Endothelial cell of umbilical vein (primary cell): Measurements from ENCODE around the gene BNIPL. TPM values are rescaled to one million over a fixed set of nuclear protein-coding genes. Genes with fewer than 3 reads are reported as not detected.
A peak's percentile ranks its signal among the peaks of the same experiment; 100 is the strongest.

Source experiments
- Bru-seq: library from RNA; stranded (reverse); fragments of 400-500 nt; gene quantifications from one replicate; lab custom pipeline; 2021; lab: Mats Ljungman, UMichigan
- BruChase-seq, 2 experiments: library from RNA; stranded (reverse); fragments of 400-500 nt; gene quantifications; one replicate each; lab custom pipeline; 2021; lab: Mats Ljungman, UMichigan
- BruUV-seq: library from RNA; stranded (reverse); fragments of 400-500 nt; replicated peaks from 2 replicates; lab custom pipeline; 2021; lab: Mats Ljungman, UMichigan
- CTCF ChIA-PET: fragments of 300-600, 350-600 bp; sonication (Branson Sonifier 250); formaldehyde crosslinking; loops from one replicate; lab custom pipeline; 2021; ENCODE audit warnings: antibody characterized with exemption, inconsistent platforms; lab: Charles Lee
- POLR2A ChIA-PET: fragments of 300-600, 350-600 bp; sonication (Branson Sonifier 250); formaldehyde crosslinking; loops from one replicate; lab custom pipeline; 2021; ENCODE audit warnings: antibody characterized with exemption, inconsistent platforms; lab: Charles Lee
- DNase-seq: peaks from one replicate; pipeline ENCODE4 v3.0.0-alpha.2; 2011; ENCODE audit warnings: low read depth, low spot score
- FAIRE-seq: peaks from 2 replicates; lab custom pipeline; 2011; peaks lifted over from hg19 to GRCh38; lab: Jason Lieb, UNC
- H2AFZ ChIP-seq: 2 replicates; pipeline ENCODE4 v1.6.0; 2012; ENCODE audit warnings: low read depth, low read length, control low read depth, inconsistent platforms
- H3K27ac ChIP-seq: 2 replicates; pipeline ENCODE4 v1.5.1; 2011; ENCODE audit warnings: low read depth, mild to moderate bottlenecking, control low read depth, low read length, moderate library complexity; ENCODE audit not compliant: insufficient read depth
- H3K27me3 ChIP-seq, 2 experiments: 2 replicates each; pipeline versions ENCODE4 v1.6.0 to v1.6.1; 2011; ENCODE audit warnings: low read length in 2 of 2, mixed read lengths in 1 of 2; ENCODE audit not compliant: control insufficient read depth in 2 of 2, insufficient read depth in 2 of 2
- H3K36me3 ChIP-seq, 2 experiments: 2 replicates in 1 of 2; 3 replicates in 1 of 2; pipeline ENCODE4 v1.5.1; 2011; ENCODE audit warnings: low read length in 2 of 2, mild to moderate bottlenecking in 1 of 2, moderate library complexity in 1 of 2; ENCODE audit not compliant: control insufficient read depth in 2 of 2, insufficient read depth in 2 of 2; ENCODE audit errors: extremely low read depth in 1 of 2
- H3K4me1 ChIP-seq: 3 replicates; pipeline ENCODE4 v1.5.1; 2011; ENCODE audit warnings: mild to moderate bottlenecking, low read length; ENCODE audit not compliant: control insufficient read depth, insufficient read depth; ENCODE audit errors: extremely low read depth
- H3K4me2 ChIP-seq: 2 replicates; pipeline ENCODE4 v1.6.1; 2011; ENCODE audit warnings: low read length, control low read depth, mixed read lengths; ENCODE audit not compliant: insufficient read depth
- H3K4me3 ChIP-seq, 3 experiments: fragments of 200-600 bp in 1 of 3; sonication (generic), shearing (Covaris generic) in 1 of 3; replicated peaks in 1 of 3; 2 replicates each; pipeline ENCODE4 v1.5.1; 2011 to 2016; ENCODE audit warnings: control low read depth in 3 of 3, low read length in 3 of 3, mild to moderate bottlenecking in 2 of 3, inconsistent platforms in 1 of 3, low read depth in 1 of 3, moderate library complexity in 1 of 3; ENCODE audit not compliant: insufficient read depth in 1 of 3
- H3K79me2 ChIP-seq: 2 replicates; pipeline ENCODE4 v1.6.0; 2012; ENCODE audit warnings: low read length, inconsistent platforms; ENCODE audit not compliant: control insufficient read depth, insufficient read depth
- H3K9ac ChIP-seq: replicated peaks from 2 replicates; pipeline ENCODE3; 2011; ENCODE audit warnings: low read length, control low read depth; ENCODE audit not compliant: insufficient read depth; ENCODE audit errors: extremely low read depth
- H3K9me1 ChIP-seq: replicated peaks from 3 replicates; pipeline ENCODE4 v1.6.0; 2011; ENCODE audit warnings: mild to moderate bottlenecking, low read length; ENCODE audit not compliant: control insufficient read depth, insufficient read depth; ENCODE audit errors: extremely low read depth
- H3K9me3 ChIP-seq: replicated peaks from 2 replicates; pipeline ENCODE4 v1.5.1; 2012; ENCODE audit warnings: low read length, inconsistent platforms; ENCODE audit not compliant: control insufficient read depth, insufficient read depth
- H4K20me1 ChIP-seq: replicated peaks from 2 replicates; pipeline ENCODE3; 2011; ENCODE audit warnings: mild to moderate bottlenecking, low read length; ENCODE audit not compliant: control insufficient read depth, insufficient read depth; ENCODE audit errors: extremely low read depth
- CTCF ChIP-seq, 2 donors: IDR thresholded peaks; 1 replicate in 1 of 2; 2 replicates in 1 of 2; pipeline ENCODE4 v1.5.1; 2011; ENCODE audit warnings: low read length in 2 of 2, mild to moderate bottlenecking in 2 of 2, moderate library complexity in 2 of 2, control low read depth in 1 of 2, inconsistent platforms in 1 of 2, low read depth in 1 of 2; ENCODE audit not compliant: insufficient read depth in 1 of 2; ENCODE audit errors: extremely low read depth in 1 of 2
- EZH2 ChIP-seq: IDR thresholded peaks from 2 replicates; pipeline ENCODE4 v1.6.1; 2012; ENCODE audit warnings: borderline replicate concordance, low read depth, mild to moderate bottlenecking, moderate library complexity, low read length, inconsistent platforms; ENCODE audit not compliant: severe bottlenecking
- FOS ChIP-seq: IDR thresholded peaks from 2 replicates; pipeline ENCODE4 v1.6.1; 2011; ENCODE audit warnings: mild to moderate bottlenecking, low read length, moderate library complexity, borderline replicate concordance; ENCODE audit not compliant: insufficient read depth
- GATA2 ChIP-seq: IDR thresholded peaks from 2 replicates; pipeline ENCODE4 v1.7.0; 2011; ENCODE audit warnings: low read depth, mild to moderate bottlenecking, moderate library complexity, mixed read lengths, low read length; ENCODE audit not compliant: insufficient read length, insufficient read depth
- JUN ChIP-seq: IDR thresholded peaks from 2 replicates; pipeline ENCODE4 v1.6.1; 2011; ENCODE audit warnings: borderline replicate concordance, low read depth; ENCODE audit not compliant: insufficient read length, insufficient read depth
- MAX ChIP-seq: IDR thresholded peaks from 2 replicates; pipeline ENCODE4 v1.6.1; 2011; ENCODE audit not compliant: insufficient read depth, insufficient read length
- MYC ChIP-seq: IDR thresholded peaks from one replicate; pipeline ENCODE4 v1.6.1; 2011; ENCODE audit warnings: mild to moderate bottlenecking, low read depth, low read length
- POLR2A ChIP-seq: IDR thresholded peaks from 2 replicates; pipeline ENCODE4 v1.6.1; 2012; ENCODE audit warnings: low read depth, mild to moderate bottlenecking, control low read depth, low read length
- POLR2AphosphoS5 ChIP-seq: IDR thresholded peaks from 2 replicates; pipeline ENCODE4 v1.6.1; 2012; ENCODE audit warnings: low read depth, mild to moderate bottlenecking, control low read depth, low read length, moderate library complexity; ENCODE audit not compliant: insufficient read depth
- dilution Hi-C: fragments of 300-500 bp; cut with MboI; formaldehyde crosslinking; loops from one replicate; pipeline ENCODE4 v1.15.0; 2019; ENCODE audit warnings: low sequenced_read_pairs; ENCODE audit not compliant: extremely low pct_ligation_motif_present
- intact Hi-C: fragments of 100-400 bp; cut with micrococcal nuclease; formaldehyde crosslinking; loops from one replicate; pipeline ENCODE4 v1.10.0; 2022
- long read RNA-seq: library from polyadenylated mRNA; stranded (forward); transcript quantifications from one replicate; pipeline ENCODE4 v2.0.0, GENCODE V29; 2021
- polyA minus RNA-seq, 3 experiments: library from RNA; depleted of rRNA, polyadenylated mRNA; stranded (reverse); fragments of >200 nt; gene quantifications; 1 replicate in 1 of 3; 2 replicates in 2 of 3; pipeline ENCODE4 v1.2.3, GENCODE V29; 2011
- polyA plus RNA-seq, 4 experiments: library from polyadenylated mRNA; depleted of rRNA in 3 of 4; stranded (reverse) in 3 of 4; unstranded in 1 of 4; fragments of >200 nt; gene quantifications; 2 replicates each; pipeline versions ENCODE4 v1.2.1 to v1.2.3, GENCODE V29; 2011 to 2012; ENCODE audit warnings: missing spikeins in 1 of 4
- total RNA-seq: library from RNA; stranded (reverse); gene quantifications from 2 replicates; pipeline ENCODE4 v1.2.3, GENCODE V29; 2021

The BNIPL gene
- total RNA-seq: 0.42 and 0.67 TPM in 2 replicates
- 0.26 and 0.41 TPM in 2 replicates for polyA plus RNA-seq
- polyA plus RNA-seq (2011; cell fraction: cytosol; rRNA removed): 0.23 and 0.27 TPM in 2 replicates
- 1.3 and 1.8 TPM in 2 replicates for polyA plus RNA-seq (2011; cell fraction: nucleus; rRNA removed)
- polyA plus RNA-seq (2012): 0.05 and 0.60 TPM in 2 replicates
- polyA minus RNA-seq: 0.51 TPM in 1 of 2 replicates, not detected in the other
- polyA minus RNA-seq (2011; cell fraction: cytosol; rRNA and poly(A)+ RNA removed): not detected
- 0.53 and 0.96 TPM in 2 replicates for polyA minus RNA-seq (2011; cell fraction: nucleus; rRNA and poly(A)+ RNA removed)
- percentile 19 among the genes with signal in this experiment for Bru-seq, nascent RNA
- BruChase-seq, experiment 1, labeled RNA remaining after a 6-hour chase: percentile 52 among the genes with signal in this experiment
- percentile 40 among the genes with signal in this experiment for BruChase-seq, experiment 2, labeled RNA remaining after a 2-hour chase
- long read RNA-seq: 0 reads

GRCh38 chr1:151036356-151036755 is at the start of gene BNIPL:
Gene BNIPL, plus strand, starts transcription at chr1:151036586. Its CDS starts 140 bp downstream, at chr1:151036726.
- DNase-seq: no peak
- Histone ChIP-seq H2AFZ (no peak within 1 kb of the TSS), H3K4me1 (no peaks in the 10 kb centered on the region), H3K27ac (no peak within 1 kb of the TSS), H3K4me3 (no peak within 1 kb of the TSS), H3K27me3 (no peaks in the 10 kb centered on the region), H3K9me1 (no peaks in the 10 kb centered on the region), H3K4me2 (no peak within 1 kb of the TSS), H3K36me3 (peaks cover 2 to 6% of the 10 kb centered on the region in 2 experiments), H4K20me1 (no peaks in the 10 kb centered on the region), H3K79me2 (no peaks in the 10 kb centered on the region), H3K9ac (no peak within 1 kb of the TSS), H3K9me3 (no peaks in the 10 kb centered on the region)
- no peak for FAIRE-seq
- intact Hi-C loops: no loop called here
- ChIA-PET CTCF (interaction anchor here (0.7 to 2.3 kb wide), 4 partner anchors 12 to 40 kb away, joined by 3 to 8 read pairs (median 3); partner anchors contain the start of gene CDC42SE1), POLR2A (no interaction called here)
- BruUV-seq: no TSS peak
- dilution Hi-C loops: no loop called here
- TF ChIP-seq MYC (no peak), CTCF (IDR thresholded peaks at IDR 0.05; ENCODE audit: extremely low read depth in 1 of 2, insufficient read depth in 1 of 2, low read depth in 1 of 2, low read length in 2 of 2) (no peak), FOS (no peak), GATA2 (no peak), POLR2A (no peak), EZH2 (no peak), MAX (no peak), JUN (no peak), POLR2AphosphoS5 (no peak)
